Measurements from ENCODE around the gene CASZ1.

- TF ChIP-seq GATA3 (IDR thresholded peaks at IDR 0.05; ENCODE audit: low read depth, low read length): no peak
- no peak for TF ChIP-seq GATA2 (IDR thresholded peaks at IDR 0.05; ENCODE audit: low read depth, low read length)
Observed at GRCh38 chr1:10596780-10597179, 199.7 kb downstream of the CASZ1 start.

All from SH-SY5Y (cell line).